Nephron progenitor cell (in vitro differentiated cells): ENCODE data around the gene SLC25A42.
"Not testable (repeated sequence)": the region's sequence is repeated elsewhere in the genome, so short reads cannot be mapped to it uniquely, and the experiment has no call there.

Experiments
- DNase-seq: peaks from one replicate; pipeline ENCODE4 v3.0.0; 2021
- H3K27ac Mint-ChIP-seq: 2 replicates; pipeline ENCODE4 v1.8.0; 2021; ENCODE audit warnings: mild to moderate bottlenecking, moderate library complexity, mixed read lengths
- H3K27me3 Mint-ChIP-seq: 2 replicates; pipeline ENCODE4 v1.8.0; 2021; ENCODE audit warnings: mild to moderate bottlenecking, low read depth, mixed read lengths; ENCODE audit not compliant: poor library complexity
- H3K36me3 Mint-ChIP-seq: 2 replicates; pipeline ENCODE4 v1.8.0; 2021; ENCODE audit warnings: low read depth, mixed read lengths
- H3K4me1 Mint-ChIP-seq: 2 replicates; pipeline ENCODE4 v1.8.0; 2021; ENCODE audit warnings: mixed read lengths
- H3K4me3 Mint-ChIP-seq: 2 replicates; pipeline ENCODE4 v1.8.0; 2021; ENCODE audit warnings: mild to moderate bottlenecking, moderate library complexity, mixed read lengths
- H3K9me3 Mint-ChIP-seq: 2 replicates; pipeline ENCODE4 v1.8.0; 2021; ENCODE audit warnings: mild to moderate bottlenecking, moderate library complexity, mixed read lengths
- CTCF ChIP-seq: fragments of 200-600 bp; sonication (generic); IDR thresholded peaks from 2 replicates; pipeline ENCODE4 v1.5.0; 2021; ENCODE audit warnings: antibody characterized with exemption

SLC25A42 gene

GRCh38 chr19:19123386-19123785 is 59.6 kb downstream of the SLC25A42 start:
- H3K9me3 Mint-ChIP-seq, result peaks cover 31% of the 10 kb centered on the region
- peaks cover 21% of the 10 kb centered on the region for H3K4me1 Mint-ChIP-seq
- H3K4me3 Mint-ChIP-seq, result no peak overlapping the region
- DNase-seq, result no peak
- no peak for TF ChIP-seq CTCF
- peaks cover 59% of the 10 kb centered on the region for H3K36me3 Mint-ChIP-seq
- no peak overlapping the region for H3K27ac Mint-ChIP-seq
- H3K27me3 Mint-ChIP-seq, result no peaks in the 10 kb centered on the region

GRCh38 chr19:19126102-19126501 is 62.3 kb downstream of the SLC25A42 start:
- no peaks in the 10 kb centered on the region for H3K4me1 Mint-ChIP-seq
- H3K4me3 Mint-ChIP-seq, result no peak overlapping the region
- H3K27me3 Mint-ChIP-seq, result no peaks in the 10 kb centered on the region
- no peak for TF ChIP-seq CTCF
- DNase-seq, result no peak
- peaks cover 39% of the 10 kb centered on the region for H3K9me3 Mint-ChIP-seq
- peaks cover 72% of the 10 kb centered on the region for H3K36me3 Mint-ChIP-seq
- no peak overlapping the region for H3K27ac Mint-ChIP-seq

- no peak for DNase-seq
- no peak for TF ChIP-seq CTCF
- Mint-ChIP-seq H3K36me3 (peaks cover 59% of the 10 kb centered on the region), H3K4me3 (no peak overlapping the region), H3K9me3 (peaks cover 28% of the 10 kb centered on the region), H3K27ac (peak overlapping the region; percentile 39), H3K27me3 (peaks cover 3% of the 10 kb centered on the region), H3K4me1 (peaks cover 10% of the 10 kb centered on the region)
These were observed 68.2 kb downstream of the SLC25A42 start for GRCh38 chr19:19131989-19132388.

GRCh38 chr19:19132912-19133311 is 69.1 kb downstream of the SLC25A42 start:
- TF ChIP-seq CTCF, result no peak
- no peak overlapping the region for H3K4me3 Mint-ChIP-seq
- H3K27ac Mint-ChIP-seq, result no peak overlapping the region
- DNase-seq, result no peak
- H3K9me3 Mint-ChIP-seq, result peaks cover 25% of the 10 kb centered on the region
- peaks cover 56% of the 10 kb centered on the region for H3K36me3 Mint-ChIP-seq
- peaks cover 19% of the 10 kb centered on the region for H3K4me1 Mint-ChIP-seq
- peaks cover 3% of the 10 kb centered on the region for H3K27me3 Mint-ChIP-seq

GRCh38 chr19:19133985-19134384 is 70.2 kb downstream of the SLC25A42 start:
- Mint-ChIP-seq H3K27ac (no peak overlapping the region), H3K9me3 (peaks cover 19% of the 10 kb centered on the region), H3K4me1 (peaks cover 27% of the 10 kb centered on the region), H3K27me3 (peaks cover 3% of the 10 kb centered on the region), H3K4me3 (no peak overlapping the region), H3K36me3 (peaks cover 47% of the 10 kb centered on the region)
- no peak for DNase-seq
- TF ChIP-seq CTCF, result no peak

GRCh38 chr19:19134687-19135158 is 70.9 kb downstream of the SLC25A42 start:
- peak; percentile 54 for DNase-seq
- no peak overlapping the region for H3K27ac Mint-ChIP-seq
- H3K36me3 Mint-ChIP-seq, result peaks cover 39% of the 10 kb centered on the region
- peaks cover 15% of the 10 kb centered on the region for H3K9me3 Mint-ChIP-seq
- peaks cover 3% of the 10 kb centered on the region for H3K27me3 Mint-ChIP-seq
- H3K4me1 Mint-ChIP-seq, result peaks cover 27% of the 10 kb centered on the region
- no peak overlapping the region for H3K4me3 Mint-ChIP-seq
- no peak for TF ChIP-seq CTCF

GRCh38 chr19:19135713-19136112 is 71.9 kb downstream of the SLC25A42 start:
- not testable (repeated sequence) for H3K27ac Mint-ChIP-seq, DNase-seq, H3K4me3 Mint-ChIP-seq, H3K27me3 Mint-ChIP-seq
- Mint-ChIP-seq H3K36me3 (peaks cover 30% of the 10 kb centered on the region), H3K9me3 (peaks cover 15% of the 10 kb centered on the region), H3K4me1 (peaks cover 27% of the 10 kb centered on the region)
